Thoracic aorta (tissue), 2 donors: ENCODE measurements around the gene SLC49A4. TPM values are rescaled to one million over a fixed set of nuclear protein-coding genes. Genes with fewer than 3 reads are reported as not detected.

Experiments used
- ATAC-seq: fragments of 150-250 bp; one replicate; pipeline ENCODE4 v1.8.0; 2017; ENCODE audit warnings: low read depth; ENCODE audit not compliant: insufficient number of reproducible peaks, low FRiP score
- DNase-seq: peaks from one replicate; pipeline ENCODE4 v3.0.0-alpha.2; 2020; ENCODE audit warnings: low spot score
- H3K27ac ChIP-seq, 2 donors: fragments of 200-600 bp; sonication (generic); 1 replicate in 1 of 2; 2 replicates in 1 of 2; pipeline ENCODE4 v1.5.1; 2016; ENCODE audit warnings: mild to moderate bottlenecking in 2 of 2, moderate library complexity in 2 of 2
- H3K27me3 ChIP-seq: fragments of 200-600 bp; sonication (generic); replicated peaks from 2 replicates; pipeline ENCODE4 v1.6.0; 2016; ENCODE audit warnings: mild to moderate bottlenecking; ENCODE audit not compliant: insufficient read depth
- H3K36me3 ChIP-seq: fragments of 200-600 bp; sonication (generic); one replicate; pipeline ENCODE4 v1.5.1; 2016
- H3K4me1 ChIP-seq, 2 donors: fragments of 200-600 bp; sonication (generic); 1 replicate in 1 of 2; 2 replicates in 1 of 2; pipeline versions ENCODE4 v1.5.1 to v1.6.0; 2016; ENCODE audit warnings: low read depth in 2 of 2, mild to moderate bottlenecking in 1 of 2; ENCODE audit not compliant: control insufficient read depth in 1 of 2
- H3K4me3 ChIP-seq: fragments of 200-600 bp; sonication (generic); 2 replicates; pipeline ENCODE4 v1.5.1; 2016; ENCODE audit warnings: mild to moderate bottlenecking
- H3K9me3 ChIP-seq: fragments of 200-600 bp; sonication (generic); 2 replicates; pipeline ENCODE4 v1.5.1; 2016
- total RNA-seq, 2 donors: library from RNA; depleted of rRNA; stranded (reverse); fragments of >200 nt; gene quantifications; one replicate each; pipeline versions ENCODE4 v1.1.0 to v1.2.3, GENCODE V29; 2016
- TF ChIP-seq, protein P1 (sequence below): fragments of 200-600 bp; sonication (generic); IDR thresholded peaks from one replicate; pipeline ENCODE4 v1.5.1; 2019; ENCODE audit warnings: antibody characterized with exemption

SLC49A4 gene
- total RNA-seq, 2 donors from 2014 or later = 17.4 to 20.0 TPM

- no peak for ATAC-seq
- no peak overlapping the region for H3K27ac ChIP-seq
- H3K4me3 ChIP-seq = no peak overlapping the region
- H3K4me1 ChIP-seq = no peaks in the 10 kb centered on the region
- no peaks in the 10 kb centered on the region for H3K36me3 ChIP-seq
- H3K27me3 ChIP-seq = no peaks in the 10 kb centered on the region
- no peaks in the 10 kb centered on the region for H3K9me3 ChIP-seq
- DNase-seq = no peak
- TF ChIP-seq, protein P1, sequence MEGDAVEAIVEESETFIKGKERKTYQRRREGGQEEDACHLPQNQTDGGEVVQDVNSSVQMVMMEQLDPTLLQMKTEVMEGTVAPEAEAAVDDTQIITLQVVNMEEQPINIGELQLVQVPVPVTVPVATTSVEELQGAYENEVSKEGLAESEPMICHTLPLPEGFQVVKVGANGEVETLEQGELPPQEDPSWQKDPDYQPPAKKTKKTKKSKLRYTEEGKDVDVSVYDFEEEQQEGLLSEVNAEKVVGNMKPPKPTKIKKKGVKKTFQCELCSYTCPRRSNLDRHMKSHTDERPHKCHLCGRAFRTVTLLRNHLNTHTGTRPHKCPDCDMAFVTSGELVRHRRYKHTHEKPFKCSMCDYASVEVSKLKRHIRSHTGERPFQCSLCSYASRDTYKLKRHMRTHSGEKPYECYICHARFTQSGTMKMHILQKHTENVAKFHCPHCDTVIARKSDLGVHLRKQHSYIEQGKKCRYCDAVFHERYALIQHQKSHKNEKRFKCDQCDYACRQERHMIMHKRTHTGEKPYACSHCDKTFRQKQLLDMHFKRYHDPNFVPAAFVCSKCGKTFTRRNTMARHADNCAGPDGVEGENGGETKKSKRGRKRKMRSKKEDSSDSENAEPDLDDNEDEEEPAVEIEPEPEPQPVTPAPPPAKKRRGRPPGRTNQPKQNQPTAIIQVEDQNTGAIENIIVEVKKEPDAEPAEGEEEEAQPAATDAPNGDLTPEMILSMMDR = no peak
Measured at GRCh38 chr3:122785231-122785630, 9.6 kb upstream of the SLC49A4 start.

GRCh38 chr3:122786066-122786465 lies 8.8 kb upstream of the SLC49A4 start:
- no peaks in the 10 kb centered on the region for H3K9me3 ChIP-seq
- no peaks in the 10 kb centered on the region for H3K27me3 ChIP-seq
- no peak for DNase-seq
- TF ChIP-seq, protein P1 = no peak
- ATAC-seq = no peak
- no peak overlapping the region for H3K4me3 ChIP-seq
- no peaks in the 10 kb centered on the region for H3K36me3 ChIP-seq
- H3K4me1 ChIP-seq = no peaks in the 10 kb centered on the region
- no peak overlapping the region for H3K27ac ChIP-seq

DNA sequence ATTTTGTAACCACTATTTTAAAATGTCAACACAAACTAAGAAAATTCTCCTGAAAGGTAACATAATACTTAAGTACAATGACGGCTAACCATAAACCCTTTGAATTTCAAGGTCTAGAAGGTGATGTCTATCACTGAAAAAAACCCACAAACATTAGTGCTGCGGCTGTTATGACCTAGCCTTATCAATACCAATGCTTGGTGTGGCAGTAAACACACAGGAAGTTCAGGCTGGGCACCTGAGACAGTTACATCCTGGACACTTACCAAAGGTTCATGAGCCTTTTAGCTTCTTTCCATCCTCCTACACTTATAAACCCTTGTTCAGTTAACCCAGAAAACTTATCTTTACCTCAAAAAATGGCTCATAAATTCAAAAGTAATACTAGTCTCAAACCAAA lies 7.0 kb upstream of the SLC49A4 start:
- TF ChIP-seq, protein P1 = no peak
- peaks cover 5 to 8% of the 10 kb centered on the region in 2 donors for H3K4me1 ChIP-seq
- no peak overlapping the region for H3K27ac ChIP-seq
- DNase-seq = no peak
- no peak for ATAC-seq
- no peak overlapping the region for H3K4me3 ChIP-seq
- H3K27me3 ChIP-seq = no peaks in the 10 kb centered on the region
- no peaks in the 10 kb centered on the region for H3K36me3 ChIP-seq
- H3K9me3 ChIP-seq = no peaks in the 10 kb centered on the region

GRCh38 chr3:122789585-122790273 lies 5.1 kb upstream of the SLC49A4 start:
- DNase-seq (no peak), ATAC-seq (no peak)
- peaks cover 9 to 10% of the 10 kb centered on the region in 2 donors for H3K4me1 ChIP-seq
- H3K27ac ChIP-seq = no peak overlapping the region
- H3K9me3 ChIP-seq = no peaks in the 10 kb centered on the region
- H3K4me3 ChIP-seq = no peak overlapping the region
- no peaks in the 10 kb centered on the region for H3K36me3 ChIP-seq
- H3K27me3 ChIP-seq = no peaks in the 10 kb centered on the region
- TF ChIP-seq, protein P1 = no peak

- H3K9me3 ChIP-seq = no peaks in the 10 kb centered on the region
- H3K36me3 ChIP-seq = no peaks in the 10 kb centered on the region
- ATAC-seq = peak; percentile 67
- peak within 1 kb of the TSS; percentile 85 for H3K4me3 ChIP-seq
- DNase-seq = peak; percentile 83
- H3K4me1 ChIP-seq = peaks cover 9 to 26% of the 10 kb centered on the region in 2 donors
- H3K27ac ChIP-seq = peak within 1 kb of the TSS; percentile 88 to 95
- TF ChIP-seq, protein P1 = no peak
- H3K27me3 ChIP-seq = no peaks in the 10 kb centered on the region
Measured at GRCh38 chr3:122793568-122794416, 1.1 kb upstream of the SLC49A4 start, which contains the start of gene HSPBAP1. Gene HSPBAP1, minus strand, starts transcription at chr3:122793831. Its CDS starts 151 bp downstream, at chr3:122793680.
